H1 (cell line): ENCODE data around the gene GET3.
"Not testable (repeated sequence)": the region's sequence is repeated elsewhere in the genome, so short reads cannot be mapped to it uniquely, and the experiment has no call there.

ENCODE experiments used
- CHD2 ChIP-seq: IDR thresholded peaks from 2 replicates; pipeline ENCODE4 v1.6.1; 2012; ENCODE audit warnings: low read length, improper control_type of control experiment
- CTCF ChIP-seq, 3 experiments: IDR thresholded peaks; 1 replicate in 2 of 3; 2 replicates in 1 of 3; pipeline versions ENCODE4 v1.5.1 to v1.6.1; 2011; ENCODE audit warnings: low read length in 3 of 3, mild to moderate bottlenecking in 3 of 3, inconsistent platforms in 2 of 3, low read depth in 1 of 3, moderate library complexity in 1 of 3; ENCODE audit not compliant: insufficient read depth in 1 of 3; ENCODE audit errors: control extremely low read depth in 1 of 3
- NANOG ChIP-seq: IDR thresholded peaks from 2 replicates; pipeline ENCODE4 v1.6.1; 2011; ENCODE audit warnings: low read length, low read depth, mild to moderate bottlenecking, inconsistent platforms; ENCODE audit not compliant: insufficient read depth, poor library complexity, severe bottlenecking
- SP1 ChIP-seq: IDR thresholded peaks from 2 replicates; pipeline ENCODE4 v1.6.1; 2011; ENCODE audit warnings: low read depth, low read length
- SP2 ChIP-seq: IDR thresholded peaks from 2 replicates; pipeline ENCODE4 v1.6.1; 2012; ENCODE audit warnings: mild to moderate bottlenecking, low read length, inconsistent platforms
- TAF1 ChIP-seq: IDR thresholded peaks from 2 replicates; pipeline ENCODE4 v1.6.1; 2011; ENCODE audit warnings: mild to moderate bottlenecking, low read depth, low read length

GRCh38 chr19:12725612-12726011 is 11.7 kb upstream of the GET3 start:
- not testable (repeated sequence) for TF ChIP-seq NANOG; CTCF (IDR thresholded peaks at IDR 0.05; ENCODE audit: control extremely low read depth in 1 of 3, insufficient read depth in 1 of 3, low read depth in 1 of 3, low read length in 3 of 3); TAF1; CHD2; SP2; SP1
